ENCODE results near the gene PLPP1.

PLPP1 gene

GRCh38 chr5:55484531-55484930, 50.2 kb downstream of the PLPP1 start:
- no peak for DNase-seq (ENCODE audit: low spot score)
- in situ Hi-C loops (cut with MboI; ENCODE audit: low pct_unique_long_range_greater_than_20kb, low sequenced_read_pairs, unreplicated experiment): no loop called here
- no peak for TF ChIP-seq CTCF (IDR thresholded peaks at IDR 0.05; ENCODE audit: extremely low read depth, insufficient read depth, missing control alignments)

- in situ Hi-C loops (cut with MboI; ENCODE audit: low pct_unique_long_range_greater_than_20kb, low sequenced_read_pairs, unreplicated experiment): no loop called here
- TF ChIP-seq CTCF (IDR thresholded peaks at IDR 0.05; ENCODE audit: extremely low read depth, insufficient read depth, missing control alignments): no peak
- DNase-seq (ENCODE audit: low spot score): no peak
These were observed 50.9 kb downstream of the PLPP1 start for GRCh38 chr5:55483885-55484284.

- DNase-seq (ENCODE audit: low spot score): no peak
- in situ Hi-C loops (cut with MboI; ENCODE audit: low pct_unique_long_range_greater_than_20kb, low sequenced_read_pairs, unreplicated experiment): no loop called here
- no peak for TF ChIP-seq CTCF (IDR thresholded peaks at IDR 0.05; ENCODE audit: extremely low read depth, insufficient read depth, missing control alignments)
These were observed 53.4 kb downstream of the PLPP1 start for GRCh38 chr5:55481293-55481855.

DNA sequence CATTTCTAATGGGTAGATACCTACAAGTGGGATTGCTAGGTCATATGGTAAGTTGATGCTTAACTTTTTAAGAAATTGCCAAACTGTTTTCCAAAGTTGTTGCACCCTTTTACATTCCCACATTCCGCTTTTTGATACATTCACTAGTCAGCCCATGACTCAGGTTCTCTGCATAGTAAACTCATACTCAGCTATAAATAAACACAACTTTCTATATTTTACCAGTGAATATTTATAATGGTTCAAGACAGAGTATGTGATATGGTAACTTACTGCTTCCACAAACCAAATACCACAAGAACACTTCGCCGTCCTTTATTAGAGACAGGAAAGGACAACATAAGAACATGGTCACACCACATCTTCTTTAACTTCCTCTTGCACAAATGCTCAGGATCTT, 54.0 kb downstream of the PLPP1 start:
- no peak for TF ChIP-seq CTCF (IDR thresholded peaks at IDR 0.05; ENCODE audit: extremely low read depth, insufficient read depth, missing control alignments)
- no peak for DNase-seq (ENCODE audit: low spot score)
- in situ Hi-C loops (cut with MboI; ENCODE audit: low pct_unique_long_range_greater_than_20kb, low sequenced_read_pairs, unreplicated experiment): no loop called here

GRCh38 chr5:55472642-55473041, 62.1 kb downstream of the PLPP1 start:
- in situ Hi-C loops (cut with MboI; ENCODE audit: low pct_unique_long_range_greater_than_20kb, low sequenced_read_pairs, unreplicated experiment): no loop called here
- DNase-seq (ENCODE audit: low spot score): no peak
- no peak for TF ChIP-seq CTCF (IDR thresholded peaks at IDR 0.05; ENCODE audit: extremely low read depth, insufficient read depth, missing control alignments)

DNA sequence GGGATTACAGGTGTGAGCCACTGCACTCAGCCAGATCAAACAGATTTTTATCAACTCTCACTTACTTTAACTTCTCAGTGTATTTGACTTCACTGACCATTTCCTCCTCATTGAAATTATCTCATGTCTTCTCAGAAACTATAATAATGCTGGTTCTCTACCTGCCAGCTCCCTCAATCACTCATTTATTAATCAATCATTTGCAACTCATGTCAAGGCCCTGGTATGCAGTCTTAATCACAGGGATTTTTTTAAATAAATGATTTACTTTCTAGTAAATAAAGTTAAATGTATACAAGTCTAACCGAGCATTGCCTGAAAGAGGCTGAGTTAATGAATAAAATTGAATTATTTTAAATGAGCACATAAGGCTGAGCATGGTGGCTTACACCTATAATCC, 63.3 kb downstream of the PLPP1 start:
- in situ Hi-C loops (cut with MboI; ENCODE audit: low pct_unique_long_range_greater_than_20kb, low sequenced_read_pairs, unreplicated experiment): no loop called here
- TF ChIP-seq CTCF (IDR thresholded peaks at IDR 0.05; ENCODE audit: extremely low read depth, insufficient read depth, missing control alignments): no peak
- no peak for DNase-seq (ENCODE audit: low spot score)

- in situ Hi-C loops (cut with MboI; ENCODE audit: low pct_unique_long_range_greater_than_20kb, low sequenced_read_pairs, unreplicated experiment): no loop called here
- no peak for DNase-seq (ENCODE audit: low spot score)
- TF ChIP-seq CTCF (IDR thresholded peaks at IDR 0.05; ENCODE audit: extremely low read depth, insufficient read depth, missing control alignments): no peak
These were observed 64.5 kb downstream of the PLPP1 start for GRCh38 chr5:55470282-55470681.
